NCI-H128 (cell line): ENCODE results near the gene CA4.

ENCODE experiments used
- DNase-seq: peaks from one replicate; lab custom pipeline; 2025; ENCODE audit not compliant: unreplicated experiment; lab: John Stamatoyannopoulos, UW

The CA4 gene

GRCh38 chr17:60154616-60155426, 5.0 kb downstream of the CA4 start:
- DNase-seq, result no peak

GRCh38 chr17:60155427-60155814, 5.6 kb downstream of the CA4 start:
- DNase-seq, result no peak

- no peak for DNase-seq
These were observed 6.0 kb downstream of the CA4 start for GRCh38 chr17:60155815-60156214.

- DNase-seq, result no peak
These were observed 7.0 kb downstream of the CA4 start for GRCh38 chr17:60156746-60157145.

- DNase-seq, result no peak
These were observed 7.8 kb downstream of the CA4 start for GRCh38 chr17:60157487-60158040.

DNA sequence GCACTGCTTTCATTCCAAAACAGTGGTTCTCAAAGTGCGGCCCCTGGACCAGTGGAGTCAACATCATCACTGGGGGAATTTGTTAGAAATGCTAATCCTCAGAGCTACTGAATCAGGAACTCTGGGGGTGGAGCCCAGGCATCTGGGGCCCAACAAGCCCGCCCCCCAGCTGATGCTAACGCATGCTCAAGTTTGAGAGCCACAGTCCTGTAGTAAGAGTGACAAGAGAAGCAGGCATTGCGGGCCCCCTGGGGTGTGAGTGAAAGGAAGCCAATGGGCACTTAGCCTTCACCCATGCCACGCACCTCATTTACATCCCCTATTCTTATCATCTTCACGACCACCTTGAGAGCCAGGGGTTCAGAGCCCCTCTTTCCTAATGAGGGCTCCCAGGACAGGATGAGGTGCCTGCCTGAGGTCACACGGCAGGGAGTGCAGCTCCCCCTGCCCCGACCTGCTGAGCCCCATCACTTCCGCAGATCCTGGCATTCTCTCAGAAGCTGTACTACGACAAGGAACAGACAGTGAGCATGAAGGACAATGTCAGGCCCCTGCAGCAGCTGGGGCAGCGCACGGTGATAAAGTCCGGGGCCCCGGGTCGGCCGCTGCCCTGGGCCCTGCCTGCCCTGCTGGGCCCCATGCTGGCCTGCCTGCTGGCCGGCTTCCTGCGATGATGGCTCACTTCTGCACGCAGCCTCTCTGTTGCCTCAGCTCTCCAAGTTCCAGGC, 9.1 kb downstream of the CA4 start:
- no peak for DNase-seq

DNA sequence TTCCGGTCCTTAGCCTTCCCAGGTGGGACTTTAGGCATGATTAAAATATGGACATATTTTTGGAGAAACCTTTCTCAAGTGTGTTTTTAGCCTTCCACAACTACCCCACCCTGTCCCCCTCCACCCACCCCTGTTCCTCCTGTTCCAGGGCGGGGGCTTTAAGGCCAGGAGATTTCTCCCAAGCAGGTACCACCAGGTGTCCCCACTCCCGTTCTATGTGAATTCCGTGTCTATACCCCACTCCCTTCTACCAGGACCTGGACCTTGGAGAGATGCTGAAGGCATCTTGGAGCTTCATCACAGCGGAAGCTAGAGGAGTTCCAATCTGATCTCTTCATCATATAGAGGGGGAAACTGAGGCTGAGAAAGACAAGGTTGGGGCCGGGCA, 9.7 kb downstream of the CA4 start:
- no peak for DNase-seq

DNA sequence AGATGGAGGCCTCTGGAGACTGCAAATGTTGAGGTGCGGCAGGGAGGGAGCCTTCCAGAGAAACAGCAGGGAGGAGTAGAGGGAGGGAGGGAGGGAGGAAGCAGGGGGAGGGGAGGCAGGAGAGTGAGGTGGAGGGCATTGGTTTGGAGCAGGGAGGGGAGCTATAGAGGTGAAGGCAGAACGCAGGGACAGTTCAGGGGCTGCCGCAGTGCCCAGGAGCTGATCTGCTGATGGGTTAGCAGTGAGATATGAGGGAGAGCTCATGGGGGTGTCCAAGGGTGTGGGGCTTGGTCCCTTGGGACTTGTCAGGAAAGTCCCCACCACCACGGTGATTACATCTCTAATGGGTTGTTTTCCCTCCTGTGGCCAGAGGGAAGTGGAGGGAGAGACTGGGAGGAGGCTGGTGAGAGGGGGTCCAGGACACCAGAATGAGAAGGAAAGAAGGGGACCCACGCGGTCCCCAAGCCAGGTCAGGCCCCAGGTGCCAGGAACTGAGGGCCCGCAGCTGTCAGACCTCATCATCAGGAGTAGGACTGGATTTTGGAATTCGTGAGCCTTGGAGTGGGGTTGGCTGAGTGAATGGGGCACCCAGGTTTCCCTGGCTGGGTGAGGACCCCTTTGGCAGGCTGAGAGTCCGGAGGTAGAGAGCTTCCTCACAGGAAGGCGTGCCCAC, 11.2 kb downstream of the CA4 start:
- DNase-seq, result no peak

- no peak for DNase-seq
These were observed 12.0 kb downstream of the CA4 start for GRCh38 chr17:60161598-60162330.

DNA sequence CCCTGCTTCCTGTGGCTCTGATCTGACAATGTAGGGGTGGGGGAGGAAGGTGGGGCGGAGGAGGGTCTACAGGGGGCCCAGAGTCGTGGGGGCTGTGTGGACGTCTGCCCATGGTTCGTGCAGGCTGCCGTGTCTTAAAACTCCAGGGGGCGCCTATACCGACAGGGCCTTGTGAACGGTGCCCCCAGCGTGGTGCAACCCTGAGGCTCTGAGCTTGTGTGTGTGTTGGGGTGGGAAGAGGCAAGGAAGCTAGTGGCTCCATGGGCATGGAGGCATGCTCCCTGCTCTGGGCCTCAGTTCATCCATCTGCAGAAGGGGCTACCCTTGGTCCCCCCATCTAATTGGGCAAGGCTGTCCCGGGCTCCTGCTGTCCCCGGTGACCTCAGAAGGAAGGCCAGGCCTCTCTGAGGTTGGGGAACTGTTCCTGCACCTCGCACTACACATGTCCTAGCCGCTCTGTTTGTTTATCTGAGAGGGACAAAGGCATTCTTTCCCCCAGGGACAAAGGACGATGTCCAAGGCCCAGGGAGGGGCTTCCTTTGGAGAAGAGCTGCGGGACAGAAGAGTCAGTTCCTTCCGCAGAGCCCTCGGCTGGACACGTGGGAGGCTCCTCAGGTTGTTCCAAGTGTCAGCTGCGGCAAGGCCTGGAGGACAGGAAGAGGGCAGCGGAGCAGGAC, 13.5 kb downstream of the CA4 start:
- DNase-seq, result no peak

DNA sequence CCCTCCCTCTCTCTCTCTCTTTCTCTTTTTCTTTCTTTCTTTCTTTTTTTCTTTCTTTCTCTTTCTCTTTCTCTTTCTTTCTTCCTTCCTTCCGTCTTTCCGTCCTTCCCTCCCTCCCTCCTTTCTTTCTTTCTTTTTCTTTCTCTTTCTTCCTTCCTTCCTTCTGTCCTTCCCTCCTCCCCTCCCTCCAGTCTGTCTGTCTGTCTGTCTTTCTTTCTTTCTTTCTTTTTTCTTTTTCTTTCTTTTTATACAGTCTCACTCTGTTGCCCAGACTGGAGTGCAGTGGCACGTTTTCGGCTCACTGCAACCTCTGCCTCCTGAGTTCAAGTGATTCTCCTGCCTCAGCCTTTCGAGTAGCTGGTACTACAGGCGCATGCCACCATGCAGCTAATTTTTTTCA, 14.4 kb downstream of the CA4 start:
- no peak for DNase-seq

GRCh38 chr17:60164697-60165096, 14.9 kb downstream of the CA4 start:
- no peak for DNase-seq

- no peak for DNase-seq
These were observed 15.4 kb downstream of the CA4 start for GRCh38 chr17:60165223-60165622.

- no peak for DNase-seq
These were observed 16.2 kb downstream of the CA4 start for GRCh38 chr17:60165971-60166370.

GRCh38 chr17:60167065-60167741, 17.4 kb downstream of the CA4 start:
- DNase-seq, result no peak

GRCh38 chr17:60168654-60169053, 18.9 kb downstream of the CA4 start:
- no peak for DNase-seq

GRCh38 chr17:60169921-60170817, 20.4 kb downstream of the CA4 start:
- DNase-seq, result no peak

- DNase-seq, result no peak
These were observed 21.3 kb downstream of the CA4 start for GRCh38 chr17:60170835-60171752.
